Neuron (in vitro differentiated cells): ENCODE data around the gene CLCA4.

Experiments used
- H2AFZ ChIP-seq: one replicate; pipeline ENCODE4 v1.6.1; 2013; ENCODE audit warnings: low read depth, mild to moderate bottlenecking, inconsistent platforms, low read length, moderate library complexity
- H3K27me3 ChIP-seq: one replicate; pipeline ENCODE4 v1.6.1; 2013; ENCODE audit warnings: low read length; ENCODE audit not compliant: insufficient read depth
- H3K36me3 ChIP-seq: one replicate; pipeline ENCODE4 v1.6.1; 2013; ENCODE audit warnings: low read length; ENCODE audit not compliant: insufficient read depth
- H3K4me1 ChIP-seq: one replicate; pipeline ENCODE4 v1.6.1; 2013; ENCODE audit warnings: low read length; ENCODE audit not compliant: insufficient read depth
- H3K4me3 ChIP-seq: 2 replicates; pipeline ENCODE4 v1.5.1; 2013; ENCODE audit warnings: mild to moderate bottlenecking, low read length, moderate library complexity
- H3K9me3 ChIP-seq: one replicate; pipeline ENCODE4 v1.6.1; 2013; ENCODE audit warnings: low read length

The CLCA4 gene

GRCh38 chr1:86542631-86543030, 4.2 kb upstream of the CLCA4 start:
- H3K4me1 ChIP-seq = no peaks in the 10 kb centered on the region
- H3K4me3 ChIP-seq = no peak overlapping the region
- no peaks in the 10 kb centered on the region for H3K27me3 ChIP-seq
- H3K9me3 ChIP-seq = no peaks in the 10 kb centered on the region
- no peak overlapping the region for H2AFZ ChIP-seq
- H3K36me3 ChIP-seq = no peaks in the 10 kb centered on the region

GRCh38 chr1:86548839-86549238, 2.0 kb downstream of the CLCA4 start:
- H2AFZ ChIP-seq = no peak overlapping the region
- no peaks in the 10 kb centered on the region for H3K27me3 ChIP-seq
- no peaks in the 10 kb centered on the region for H3K4me1 ChIP-seq
- H3K4me3 ChIP-seq = no peak overlapping the region
- no peaks in the 10 kb centered on the region for H3K9me3 ChIP-seq
- H3K36me3 ChIP-seq = no peaks in the 10 kb centered on the region

GRCh38 chr1:86551305-86551704, 4.4 kb downstream of the CLCA4 start:
- no peaks in the 10 kb centered on the region for H3K36me3 ChIP-seq
- H3K4me1 ChIP-seq = no peaks in the 10 kb centered on the region
- no peak overlapping the region for H2AFZ ChIP-seq
- H3K27me3 ChIP-seq = no peaks in the 10 kb centered on the region
- H3K9me3 ChIP-seq = no peaks in the 10 kb centered on the region
- no peak overlapping the region for H3K4me3 ChIP-seq

- H3K4me3 ChIP-seq = no peak overlapping the region
- no peaks in the 10 kb centered on the region for H3K27me3 ChIP-seq
- H2AFZ ChIP-seq = no peak overlapping the region
- no peaks in the 10 kb centered on the region for H3K36me3 ChIP-seq
- H3K4me1 ChIP-seq = no peaks in the 10 kb centered on the region
- no peaks in the 10 kb centered on the region for H3K9me3 ChIP-seq
Observed at GRCh38 chr1:86552376-86552775, 5.5 kb downstream of the CLCA4 start.

- no peaks in the 10 kb centered on the region for H3K36me3 ChIP-seq
- no peak overlapping the region for H3K4me3 ChIP-seq
- H3K27me3 ChIP-seq = no peaks in the 10 kb centered on the region
- H3K9me3 ChIP-seq = no peaks in the 10 kb centered on the region
- no peaks in the 10 kb centered on the region for H3K4me1 ChIP-seq
- H2AFZ ChIP-seq = no peak overlapping the region
Observed at GRCh38 chr1:86557739-86558138, 10.9 kb downstream of the CLCA4 start.

GRCh38 chr1:86563849-86564248, 17.0 kb downstream of the CLCA4 start:
- Histone ChIP-seq H2AFZ (no peak overlapping the region), H3K36me3 (no peaks in the 10 kb centered on the region), H3K27me3 (no peaks in the 10 kb centered on the region), H3K4me1 (no peaks in the 10 kb centered on the region), H3K9me3 (no peaks in the 10 kb centered on the region), H3K4me3 (no peak overlapping the region)

- H3K27me3 ChIP-seq = no peaks in the 10 kb centered on the region
- H3K36me3 ChIP-seq = no peaks in the 10 kb centered on the region
Observed at GRCh38 chr1:86567341-86567740, 20.5 kb downstream of the CLCA4 start.

GRCh38 chr1:86567878-86568277, 21.0 kb downstream of the CLCA4 start:
- Histone ChIP-seq H2AFZ (no peak overlapping the region), H3K36me3 (no peaks in the 10 kb centered on the region), H3K4me1 (no peaks in the 10 kb centered on the region), H3K9me3 (no peaks in the 10 kb centered on the region), H3K4me3 (no peak overlapping the region), H3K27me3 (no peaks in the 10 kb centered on the region)

More at GRCh38 chr1:86567341-86567740, 20.5 kb downstream of the CLCA4 start:
- Histone ChIP-seq H3K4me3 (no peak overlapping the region), H3K9me3 (no peaks in the 10 kb centered on the region), H2AFZ (no peak overlapping the region), H3K4me1 (no peaks in the 10 kb centered on the region)

GRCh38 chr1:86573763-86574484, 27.0 kb downstream of the CLCA4 start:
- Histone ChIP-seq H3K27me3 (no peaks in the 10 kb centered on the region), H2AFZ (no peak overlapping the region), H3K9me3 (no peaks in the 10 kb centered on the region), H3K36me3 (no peaks in the 10 kb centered on the region), H3K4me3 (no peak overlapping the region), H3K4me1 (no peaks in the 10 kb centered on the region)

- H3K9me3 ChIP-seq = no peaks in the 10 kb centered on the region
Observed at GRCh38 chr1:86581231-86581630, 34.4 kb downstream of the CLCA4 start.

GRCh38 chr1:86582161-86582560, 35.3 kb downstream of the CLCA4 start:
- Histone ChIP-seq H3K4me3 (no peak overlapping the region), H3K36me3 (no peaks in the 10 kb centered on the region), H3K4me1 (no peaks in the 10 kb centered on the region), H2AFZ (no peak overlapping the region), H3K27me3 (no peaks in the 10 kb centered on the region), H3K9me3 (no peaks in the 10 kb centered on the region)

More at GRCh38 chr1:86581231-86581630, 34.4 kb downstream of the CLCA4 start:
- H3K4me1 ChIP-seq = no peaks in the 10 kb centered on the region
- H3K4me3 ChIP-seq = no peak overlapping the region
- H2AFZ ChIP-seq = no peak overlapping the region
- no peaks in the 10 kb centered on the region for H3K27me3 ChIP-seq
- H3K36me3 ChIP-seq = no peaks in the 10 kb centered on the region

GRCh38 chr1:86583032-86583431, 36.2 kb downstream of the CLCA4 start:
- no peak overlapping the region for H3K4me3 ChIP-seq
- H3K36me3 ChIP-seq = no peaks in the 10 kb centered on the region
- no peak overlapping the region for H2AFZ ChIP-seq
- no peaks in the 10 kb centered on the region for H3K9me3 ChIP-seq
- no peaks in the 10 kb centered on the region for H3K27me3 ChIP-seq
- no peaks in the 10 kb centered on the region for H3K4me1 ChIP-seq

- Histone ChIP-seq H2AFZ (no peak overlapping the region), H3K9me3 (no peaks in the 10 kb centered on the region), H3K4me1 (no peaks in the 10 kb centered on the region), H3K27me3 (no peaks in the 10 kb centered on the region), H3K36me3 (no peaks in the 10 kb centered on the region), H3K4me3 (no peak overlapping the region)
Observed at GRCh38 chr1:86583593-86583992, 36.7 kb downstream of the CLCA4 start.

GRCh38 chr1:86594284-86594770, 47.4 kb downstream of the CLCA4 start:
- Histone ChIP-seq H3K4me3 (no peak overlapping the region), H2AFZ (no peak overlapping the region)

More at GRCh38 chr1:86594284-86594770, 47.4 kb downstream of the CLCA4 start:
- Histone ChIP-seq H3K36me3 (no peaks in the 10 kb centered on the region), H3K27me3 (no peaks in the 10 kb centered on the region), H3K9me3 (no peaks in the 10 kb centered on the region), H3K4me1 (no peaks in the 10 kb centered on the region)
